PC-9 (cell line): Measurements from ENCODE around the gene MATN1.

Source experiments
- CTCF ChIP-seq: fragments of 200-600 bp; sonication (generic); conservative IDR thresholded peaks from 2 replicates; pipeline ENCODE4 v1.6.1; 2017; ENCODE audit warnings: mixed run types, antibody characterized with exemption, mild to moderate bottlenecking, moderate library complexity
- EZH2 ChIP-seq: fragments of 200-600 bp; sonication (generic); IDR thresholded peaks from 2 replicates; pipeline ENCODE4 v1.8.0; 2017; ENCODE audit warnings: antibody characterized with exemption, low read depth

GRCh38 chr1:30694280-30695175 lies 28.9 kb downstream of the MATN1 start:
- TF ChIP-seq CTCF = no peak
- TF ChIP-seq EZH2 = no peak
